GM12878 (cell line): ENCODE measurements around the gene PPP2R5B. TPM values are rescaled to one million over a fixed set of nuclear protein-coding genes. Genes with fewer than 3 reads are reported as not detected.

Experiments
- ATAC-seq: fragments of 200-7000 bp; cut with Tn5 transposase; 3 replicates; pipeline ENCODE4 v1.9.1; 2020; ENCODE audit warnings: mild to moderate bottlenecking, moderate library complexity
- BruUV-seq: library from RNA; stranded (reverse); fragments of 400-500 nt; replicated peaks from 2 replicates; lab custom pipeline; 2021; lab: Mats Ljungman, UMichigan
- CTCF ChIA-PET: fragments of 300-600 bp; sonication (Branson Sonifier 250); formaldehyde crosslinking; extraction: SDS; loops from one replicate; lab custom pipeline; 2021; ENCODE audit warnings: inconsistent platforms; lab: Yijun Ruan, JAX
- POLR2A ChIA-PET: fragments of 350-600 bp; formaldehyde crosslinking; extraction: SDS; loops from one replicate; lab custom pipeline; 2021; ENCODE audit warnings: inconsistent platforms; lab: Charles Lee
- RAD21 ChIA-PET: fragments of 300-600 bp; sonication (Branson Sonifier 250); formaldehyde crosslinking; loops from one replicate; lab custom pipeline; 2023; ENCODE audit warnings: antibody characterized with exemption; ENCODE audit not compliant: unreplicated experiment; lab: Charles Lee
- SMC1A ChIA-PET: fragments of 300-600 bp; sonication (Branson Sonifier 250); formaldehyde crosslinking; loops from one replicate; lab custom pipeline; 2023; ENCODE audit not compliant: unreplicated experiment, uncharacterized antibody; lab: Charles Lee
- DNase-seq: peaks from one replicate; pipeline ENCODE4 v3.0.0-alpha.2; 2011; ENCODE audit warnings: low read depth, low spot score
- FAIRE-seq: peaks from 3 replicates; lab custom pipeline; 2011; peaks lifted over from hg19 to GRCh38; lab: Jason Lieb, UNC
- H2AFZ ChIP-seq: 2 replicates; pipeline ENCODE4 v1.6.0; 2011; ENCODE audit warnings: low read depth, low read length, control low read depth; ENCODE audit not compliant: control insufficient read depth
- H3K27ac ChIP-seq: 2 replicates; pipeline ENCODE4 v1.5.1; 2011; ENCODE audit warnings: control low read depth; ENCODE audit not compliant: control insufficient read depth, insufficient read depth
- H3K27me3 ChIP-seq, 2 experiments: replicated peaks in 1 of 2; 2 replicates each; pipeline versions ENCODE4 v1.6.0 to v1.6.1; 2011; ENCODE audit warnings: low read length in 1 of 2; ENCODE audit not compliant: control insufficient read depth in 2 of 2, insufficient read depth in 2 of 2
- H3K36me3 ChIP-seq, 2 experiments: 2 replicates each; pipeline ENCODE4 v1.5.1; 2011; ENCODE audit warnings: low read length in 1 of 2; ENCODE audit not compliant: control insufficient read depth in 2 of 2, insufficient read depth in 2 of 2
- H3K4me1 ChIP-seq: 2 replicates; pipeline ENCODE4 v1.6.1; 2011; ENCODE audit warnings: mild to moderate bottlenecking, low read length, moderate library complexity, mixed read lengths; ENCODE audit not compliant: control insufficient read depth, insufficient read depth
- H3K4me2 ChIP-seq: 2 replicates; pipeline ENCODE4 v1.6.0; 2011; ENCODE audit warnings: control low read depth; ENCODE audit not compliant: control insufficient read depth, insufficient read depth
- H3K4me3 ChIP-seq: fragments of 200-600 bp; sonication (generic); 2 replicates; pipeline ENCODE4 v1.5.1; 2016
- H3K79me2 ChIP-seq: 2 replicates; pipeline ENCODE4 v1.6.0; 2011; ENCODE audit warnings: low read length; ENCODE audit not compliant: control insufficient read depth, insufficient read depth
- H3K9ac ChIP-seq: 2 replicates; pipeline ENCODE4 v1.8.0; 2011; ENCODE audit warnings: low read length, control low read depth, mixed read lengths; ENCODE audit not compliant: control insufficient read depth, insufficient read depth
- H3K9me3 ChIP-seq: replicated peaks from 3 replicates; pipeline ENCODE4 v1.5.1; 2011; ENCODE audit warnings: mild to moderate bottlenecking, low read length; ENCODE audit not compliant: control insufficient read depth, insufficient read depth
- H4K20me1 ChIP-seq: 2 replicates; pipeline ENCODE4 v1.6.0; 2011; ENCODE audit not compliant: control insufficient read depth, insufficient read depth
- BHLHE40 ChIP-seq, 2 experiments: fragments of 450-650 bp in 1 of 2; IDR thresholded peaks; 2 replicates each; pipeline ENCODE4 v1.6.1; 2011 to 2017; ENCODE audit warnings: low read depth in 2 of 2, borderline replicate concordance in 1 of 2, improper control_type of control experiment in 1 of 2, low read length in 1 of 2, mild to moderate bottlenecking in 1 of 2
- CHD2 ChIP-seq: IDR thresholded peaks from 2 replicates; pipeline ENCODE4 v1.6.1; 2011; ENCODE audit warnings: low read depth, low read length, improper control_type of control experiment, borderline replicate concordance
- EED ChIP-seq: sonication (generic); IDR thresholded peaks from 2 replicates; pipeline ENCODE4 v1.6.1; 2016; ENCODE audit warnings: antibody characterized with exemption, low read depth
- GATAD2B ChIP-seq: fragments of 450-650 bp; conservative IDR thresholded peaks from 2 replicates; pipeline ENCODE4 v1.6.1; 2017; ENCODE audit warnings: low read depth, mild to moderate bottlenecking, moderate library complexity
- HDAC2 ChIP-seq: fragments of 200-600 bp; sonication (generic); IDR thresholded peaks from 2 replicates; pipeline ENCODE4 v1.6.1; 2017
- IKZF1 ChIP-seq: fragments of 450-650 bp; conservative IDR thresholded peaks from 2 replicates; pipeline ENCODE4 v1.6.1; 2017; ENCODE audit warnings: antibody characterized with exemption, mild to moderate bottlenecking
- LARP7 ChIP-seq: fragments of 450-650 bp; IDR thresholded peaks from 2 replicates; pipeline ENCODE4 v1.6.1; 2017; ENCODE audit warnings: mild to moderate bottlenecking
- NBN ChIP-seq: fragments of 450-650 bp; IDR thresholded peaks from 2 replicates; pipeline ENCODE4 v1.6.1; 2016
- NFXL1 ChIP-seq: fragments of 450-650 bp; IDR thresholded peaks from 2 replicates; pipeline ENCODE4 v1.6.1; 2017; ENCODE audit warnings: antibody characterized with exemption, mild to moderate bottlenecking, borderline replicate concordance
- POLR2AphosphoS5 ChIP-seq: IDR thresholded peaks from 2 replicates; pipeline ENCODE4 v1.6.1; 2011; ENCODE audit warnings: mild to moderate bottlenecking, low read length, inconsistent platforms
- RAD51 ChIP-seq: fragments of 450-650 bp; IDR thresholded peaks from 2 replicates; pipeline ENCODE4 v1.6.1; 2016; ENCODE audit warnings: moderate library complexity, mild to moderate bottlenecking, inconsistent platforms
- RCOR1 ChIP-seq: conservative IDR thresholded peaks from 2 replicates; pipeline ENCODE4 v1.6.1; 2012; ENCODE audit warnings: low read depth, low read length, improper control_type of control experiment
- RELA ChIP-seq: fragments of 450-650 bp; IDR thresholded peaks from 2 replicates; pipeline ENCODE4 v1.8.0; 2014; ENCODE audit warnings: borderline replicate concordance; ENCODE audit not compliant: partially characterized antibody
- STAT1 ChIP-seq: fragments of 450-650 bp; conservative IDR thresholded peaks from 2 replicates; pipeline ENCODE4 v1.6.1; 2014; ENCODE audit warnings: antibody characterized with exemption, mild to moderate bottlenecking
- TCF12 ChIP-seq: IDR thresholded peaks from 2 replicates; pipeline ENCODE4 v1.6.1; 2011; ENCODE audit warnings: low read depth, mild to moderate bottlenecking, low read length
- ZNF207 ChIP-seq: fragments of 450-650 bp; IDR thresholded peaks from 2 replicates; pipeline ENCODE4 v1.6.1; 2014; ENCODE audit warnings: antibody characterized with exemption, mild to moderate bottlenecking, borderline replicate concordance
- WGBS: methylation state at CpG from one replicate; pipeline ENCODE4 v1.1.6; 2016; ENCODE audit warnings: low lambda C conversion rate; ENCODE audit not compliant: insufficient replicate concordance, insufficient coverage; ENCODE audit errors: missing lambda C conversion rate; 5-methylcytosine and 5-hydroxymethylcytosine counted together
- in situ Hi-C: fragments of 300-500 bp; cut with MboI; formaldehyde crosslinking; loops from 9 replicates; pipeline ENCODE4 v1.14.3; 2018; ENCODE audit warnings: mixed read lengths
- intact Hi-C: fragments of 100-400 bp; cut with micrococcal nuclease; formaldehyde crosslinking; loops from one replicate; pipeline ENCODE4 v1.14.2; 2022; ENCODE audit not compliant: unreplicated experiment
- polyA plus RNA-seq, 11 experiments: library from polyadenylated mRNA; depleted of rRNA in 4 of 11; unstranded in 6 of 11; stranded (reverse) in 5 of 11; fragments of >200 nt; fragmentation: Nextera tagmentation in 4 of 11; fragmentation: Illumina TruSeq in 1 of 11; extraction: Ambion mirVana in 4 of 11; extraction: Trizol in 1 of 11; gene quantifications; 1 replicate in 1 of 11; 2 replicates in 10 of 11; pipeline versions ENCODE4 v1.2.1 to v1.2.3, GENCODE V29; 2011 to 2016; ENCODE audit warnings: inconsistent platforms in 2 of 11, missing spikeins in 2 of 11, low read depth in 1 of 11
- total RNA-seq, 4 experiments: library from RNA; depleted of rRNA in 3 of 4; stranded (reverse); fragments of >200 nt in 3 of 4; fragmentation: Illumina TruSeq in 1 of 4; extraction: Trizol in 1 of 4; gene quantifications; 2 replicates each; pipeline versions ENCODE4 v1.2.1 to v1.2.3, GENCODE V29; 2013 to 2021
- TF ChIP-seq, protein P1 (sequence below): IDR thresholded peaks from 2 replicates; pipeline ENCODE4 v1.6.1; 2012; ENCODE audit warnings: low read depth, low read length, improper control_type of control experiment
- TF ChIP-seq, protein P2 (sequence below): fragments of 450-650 bp; IDR thresholded peaks from 2 replicates; pipeline ENCODE4 v1.6.1; 2017; ENCODE audit warnings: borderline replicate concordance
- TF ChIP-seq, protein P3 (sequence below): IDR thresholded peaks from 2 replicates; pipeline ENCODE4 v1.6.1; 2011; ENCODE audit warnings: low read depth, mild to moderate bottlenecking, low read length, moderate library complexity, borderline replicate concordance; ENCODE audit errors: extremely low read depth
- TF ChIP-seq, protein P4 (sequence below): fragments of 450-650 bp; IDR thresholded peaks from 2 replicates; pipeline ENCODE4 v1.6.1; 2016; ENCODE audit warnings: mild to moderate bottlenecking

PPP2R5B gene
- total and polyA plus RNA-seq, 10 of the 15 experiments (the other 5 are each of a cell fraction or from before 2014, with no cell fraction given), result 0.08 to 6.7 (median 2.0) TPM

DNA sequence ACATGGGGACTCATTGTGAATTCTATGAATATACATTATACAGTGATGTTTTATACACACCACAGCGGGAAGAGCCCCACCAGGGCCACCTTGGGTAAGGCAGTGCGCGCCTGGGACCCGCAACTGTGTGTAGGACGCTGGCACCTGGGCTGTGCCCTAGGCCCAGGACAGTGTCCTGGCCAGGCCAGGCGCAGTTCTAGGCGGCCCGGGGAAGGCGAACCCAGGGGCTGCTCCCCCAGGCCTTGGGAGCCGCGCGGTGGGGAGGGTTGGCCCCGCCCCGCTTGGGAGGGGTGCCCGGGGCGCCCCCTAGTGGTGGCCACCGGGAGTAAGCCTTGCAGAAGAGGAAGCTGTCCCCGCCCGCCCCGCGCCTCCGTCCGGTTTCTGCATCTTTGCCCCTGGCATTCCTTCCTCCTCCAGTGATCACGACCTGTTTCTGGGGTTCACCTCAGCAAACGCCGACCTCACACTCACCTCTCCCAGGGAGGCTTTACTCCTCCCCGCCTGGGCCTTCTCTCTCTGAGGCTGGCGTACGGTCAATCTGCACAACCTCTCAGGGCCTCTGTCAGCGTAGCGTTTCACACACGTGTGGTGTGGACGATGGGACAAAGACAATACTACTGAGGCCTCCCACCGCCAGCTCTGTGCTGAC, 36.6 kb upstream of the PPP2R5B start (continued):
- TF ChIP-seq GATAD2B (peak; percentile 61; the same call in 1 of the 2 replicates), RAD51 (no peak), LARP7 (0 out of 2 replicates have a peak, but pooled peaks have one; percentile 16), EED (no peak), NBN (peak; percentile 59), NFXL1 (no peak)

DNA sequence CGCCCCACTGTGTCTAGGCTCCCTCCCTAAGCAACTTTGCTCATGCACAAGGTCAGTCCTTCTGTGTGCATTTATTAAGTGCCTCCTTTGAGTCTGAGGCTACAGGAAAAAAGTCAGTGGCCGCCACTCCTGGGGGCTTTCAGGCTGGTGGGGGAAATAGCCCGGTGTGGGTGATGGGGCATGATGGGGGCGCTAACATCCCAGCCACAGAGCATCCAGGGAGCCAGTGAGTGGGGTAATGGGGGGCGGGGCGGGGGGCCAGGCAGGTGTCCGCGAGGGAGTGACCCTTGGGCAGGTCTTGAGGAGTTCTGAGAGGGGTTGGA, 36.1 kb upstream of the PPP2R5B start:
- Histone ChIP-seq H3K79me2 (no peaks in the 10 kb centered on the region), H3K27ac (peak overlapping the region; percentile 27; the same call in 1 of the 2 replicates), H3K36me3 (no peaks in the 10 kb centered on the region), H3K27me3 (no peaks in the 10 kb centered on the region), H3K4me2 (peak overlapping the region; percentile 69), H3K9ac (no peak overlapping the region), H3K4me3 (no peak overlapping the region), H3K9me3 (no peaks in the 10 kb centered on the region), H3K4me1 (peaks cover 12% of the 10 kb centered on the region), H4K20me1 (no peaks in the 10 kb centered on the region), H2AFZ (peak overlapping the region; percentile 96)
- intact Hi-C loops (no loop called here), in situ Hi-C loops (no loop called here)
- no peak for ATAC-seq
- ChIA-PET SMC1A (interaction anchor here (0.6 to 6.1 kb wide), 6 partner anchors 12 to 40 kb away, joined by 3 to 54 read pairs (median 5); no protein-coding TSS in a partner anchor), CTCF (interaction anchor here (0.7 to 30.0 kb wide), 11 partner anchors 11 to 186 kb away, joined by 3 to 1208 read pairs (median 3); partner anchors contain the start of genes BATF2, CDC42BPG and EHD1), POLR2A (interaction anchor here (3.2 to 19.9 kb wide), 2 partner anchors 10 to 30 kb away, joined by 19 to 620 read pairs; partner anchors contain the start of gene EHD1), RAD21 (interaction anchor here (0.7 to 4.7 kb wide), 8 partner anchors 11 to 40 kb away, joined by 3 to 61 read pairs (median 5); no protein-coding TSS in a partner anchor)
- no peak for DNase-seq
- BruUV-seq, result no TSS peak
- WGBS, result 52% methylated on average over 8 of the region's 8 CpGs
- FAIRE-seq, result no peak
- TF ChIP-seq STAT1 (no peak), RELA (no peak), BHLHE40 (IDR thresholded peaks at IDR 0.05; ENCODE audit: borderline replicate concordance in 1 of 2, low read depth in 2 of 2, low read length in 1 of 2) (no peak), IKZF1 (no peak), POLR2AphosphoS5 (no peak), CHD2 (no peak), ZNF207 (no peak), RCOR1 (no peak), TCF12 (no peak), NBN (no peak), HDAC2 (no peak)
- TF ChIP-seq, protein P1, sequence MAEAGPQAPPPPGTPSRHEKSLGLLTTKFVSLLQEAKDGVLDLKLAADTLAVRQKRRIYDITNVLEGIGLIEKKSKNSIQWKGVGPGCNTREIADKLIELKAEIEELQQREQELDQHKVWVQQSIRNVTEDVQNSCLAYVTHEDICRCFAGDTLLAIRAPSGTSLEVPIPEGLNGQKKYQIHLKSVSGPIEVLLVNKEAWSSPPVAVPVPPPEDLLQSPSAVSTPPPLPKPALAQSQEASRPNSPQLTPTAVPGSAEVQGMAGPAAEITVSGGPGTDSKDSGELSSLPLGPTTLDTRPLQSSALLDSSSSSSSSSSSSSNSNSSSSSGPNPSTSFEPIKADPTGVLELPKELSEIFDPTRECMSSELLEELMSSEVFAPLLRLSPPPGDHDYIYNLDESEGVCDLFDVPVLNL, result no peak
- TF ChIP-seq, protein P2, sequence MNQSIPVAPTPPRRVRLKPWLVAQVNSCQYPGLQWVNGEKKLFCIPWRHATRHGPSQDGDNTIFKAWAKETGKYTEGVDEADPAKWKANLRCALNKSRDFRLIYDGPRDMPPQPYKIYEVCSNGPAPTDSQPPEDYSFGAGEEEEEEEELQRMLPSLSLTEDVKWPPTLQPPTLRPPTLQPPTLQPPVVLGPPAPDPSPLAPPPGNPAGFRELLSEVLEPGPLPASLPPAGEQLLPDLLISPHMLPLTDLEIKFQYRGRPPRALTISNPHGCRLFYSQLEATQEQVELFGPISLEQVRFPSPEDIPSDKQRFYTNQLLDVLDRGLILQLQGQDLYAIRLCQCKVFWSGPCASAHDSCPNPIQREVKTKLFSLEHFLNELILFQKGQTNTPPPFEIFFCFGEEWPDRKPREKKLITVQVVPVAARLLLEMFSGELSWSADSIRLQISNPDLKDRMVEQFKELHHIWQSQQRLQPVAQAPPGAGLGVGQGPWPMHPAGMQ, result no peak
- TF ChIP-seq, protein P3, sequence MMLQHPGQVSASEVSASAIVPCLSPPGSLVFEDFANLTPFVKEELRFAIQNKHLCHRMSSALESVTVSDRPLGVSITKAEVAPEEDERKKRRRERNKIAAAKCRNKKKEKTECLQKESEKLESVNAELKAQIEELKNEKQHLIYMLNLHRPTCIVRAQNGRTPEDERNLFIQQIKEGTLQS, result no peak
- TF ChIP-seq, protein P4, sequence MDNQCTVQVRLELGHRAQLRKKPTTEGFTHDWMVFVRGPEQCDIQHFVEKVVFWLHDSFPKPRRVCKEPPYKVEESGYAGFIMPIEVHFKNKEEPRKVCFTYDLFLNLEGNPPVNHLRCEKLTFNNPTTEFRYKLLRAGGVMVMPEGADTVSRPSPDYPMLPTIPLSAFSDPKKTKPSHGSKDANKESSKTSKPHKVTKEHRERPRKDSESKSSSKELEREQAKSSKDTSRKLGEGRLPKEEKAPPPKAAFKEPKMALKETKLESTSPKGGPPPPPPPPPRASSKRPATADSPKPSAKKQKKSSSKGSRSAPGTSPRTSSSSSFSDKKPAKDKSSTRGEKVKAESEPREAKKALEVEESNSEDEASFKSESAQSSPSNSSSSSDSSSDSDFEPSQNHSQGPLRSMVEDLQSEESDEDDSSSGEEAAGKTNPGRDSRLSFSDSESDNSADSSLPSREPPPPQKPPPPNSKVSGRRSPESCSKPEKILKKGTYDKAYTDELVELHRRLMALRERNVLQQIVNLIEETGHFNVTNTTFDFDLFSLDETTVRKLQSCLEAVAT, result no peak
